Osteoblast (primary cell): ENCODE data around the gene GUCA2B. TPM values are rescaled to one million over a fixed set of nuclear protein-coding genes. Genes with fewer than 3 reads are reported as not detected.

ENCODE experiments used
- DNase-seq: peaks from one replicate; pipeline ENCODE4 v3.0.0; 2011; ENCODE audit warnings: low spot score, mixed read lengths; ENCODE audit not compliant: insufficient read length; ENCODE audit errors: missing footprints
- H2AFZ ChIP-seq: 2 replicates; pipeline ENCODE4 v1.6.0; 2011; ENCODE audit warnings: mild to moderate bottlenecking, low read length
- H3K27ac ChIP-seq: 2 replicates; pipeline ENCODE4 v1.5.1; 2011; ENCODE audit warnings: mild to moderate bottlenecking, low read depth, low read length, moderate library complexity
- H3K27me3 ChIP-seq: 2 replicates; pipeline ENCODE4 v1.6.0; 2012; ENCODE audit warnings: mild to moderate bottlenecking, control low read depth, inconsistent platforms, low read length, moderate library complexity; ENCODE audit not compliant: insufficient read depth
- H3K36me3 ChIP-seq: 2 replicates; pipeline ENCODE4 v1.5.1; 2011; ENCODE audit warnings: mild to moderate bottlenecking, low read length, control low read depth, moderate library complexity; ENCODE audit not compliant: insufficient read depth
- H3K4me1 ChIP-seq: 2 replicates; pipeline ENCODE4 v1.5.1; 2011; ENCODE audit warnings: mild to moderate bottlenecking, low read length, control low read depth, moderate library complexity; ENCODE audit not compliant: insufficient read depth
- H3K4me2 ChIP-seq: 2 replicates; pipeline ENCODE4 v1.6.0; 2011; ENCODE audit warnings: mild to moderate bottlenecking, low read length; ENCODE audit not compliant: insufficient read depth
- H3K4me3 ChIP-seq: fragments of 200-600 bp; sonication (generic); 3 replicates; pipeline ENCODE4 v1.5.1; 2012; ENCODE audit warnings: mild to moderate bottlenecking, low read length, inconsistent platforms; ENCODE audit not compliant: insufficient read depth
- H3K79me2 ChIP-seq: 2 replicates; pipeline ENCODE4 v1.6.0; 2012; ENCODE audit warnings: mild to moderate bottlenecking, low read length, control low read depth, inconsistent platforms; ENCODE audit not compliant: insufficient read depth
- H3K9me3 ChIP-seq: 2 replicates; pipeline ENCODE4 v1.5.1; 2011; ENCODE audit warnings: low read depth, low read length, control low read depth
- H4K20me1 ChIP-seq: 2 replicates; pipeline ENCODE4 v1.6.0; 2012; ENCODE audit warnings: mild to moderate bottlenecking, low read length, control low read depth; ENCODE audit not compliant: insufficient read depth
- total RNA-seq: library from RNA; depleted of rRNA; stranded (reverse); fragments of >200 nt; gene quantifications from 2 replicates; pipeline ENCODE4 v1.2.3, GENCODE V29; 2012
- TF ChIP-seq, protein P1 (sequence below): IDR thresholded peaks from 2 replicates; pipeline ENCODE4 v1.5.1; 2011; ENCODE audit warnings: mild to moderate bottlenecking, low read depth, low read length, moderate library complexity; ENCODE audit errors: extremely low read depth

Gene GUCA2B
- total RNA-seq, 1 donor = not detected

DNA sequence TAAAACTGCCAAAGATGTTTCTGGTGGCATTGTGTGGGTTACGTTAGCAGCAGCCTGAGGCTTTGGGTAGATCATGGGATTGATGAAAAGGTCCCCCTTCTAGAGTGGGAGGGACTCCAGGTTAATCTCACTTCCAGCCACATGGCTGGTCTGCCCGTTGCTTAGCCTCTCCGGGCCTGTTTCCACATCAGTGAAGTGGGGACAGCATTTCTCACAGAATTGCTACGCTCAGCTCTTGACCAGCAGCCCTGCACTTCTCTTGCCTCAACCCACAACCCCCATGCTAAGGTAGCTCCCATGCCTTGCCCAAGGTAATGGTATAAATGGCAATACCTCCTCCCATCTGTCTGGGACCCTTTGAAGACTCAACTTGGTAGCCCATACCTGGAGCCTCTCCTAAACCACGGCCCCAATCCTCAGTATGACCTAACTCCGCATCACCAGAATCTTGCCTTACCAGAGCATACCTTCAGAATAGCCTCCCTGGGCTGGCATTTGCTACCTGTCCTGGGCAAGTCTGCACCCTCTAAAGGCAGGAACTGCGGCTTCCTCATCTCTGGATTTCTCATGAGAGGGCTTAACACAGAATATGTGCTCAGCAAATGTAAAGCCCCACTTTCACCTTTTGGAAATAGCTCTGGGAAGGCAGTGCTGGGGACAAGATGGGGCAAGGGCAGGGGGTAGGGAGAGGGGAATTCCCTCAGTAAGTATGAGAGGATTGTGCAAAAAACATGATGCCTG, 22.3 kb downstream of the GUCA2B start:
- Histone ChIP-seq H3K27me3 (no peaks in the 10 kb centered on the region), H3K9me3 (no peaks in the 10 kb centered on the region), H3K4me2 (no peak overlapping the region), H3K27ac (no peak overlapping the region), H2AFZ (no peak overlapping the region), H3K4me1 (peaks cover 35% of the 10 kb centered on the region), H3K4me3 (no peak overlapping the region), H3K36me3 (peaks cover 4% of the 10 kb centered on the region), H3K79me2 (no peaks in the 10 kb centered on the region), H4K20me1 (peaks cover 34% of the 10 kb centered on the region)
- no peak for DNase-seq
- TF ChIP-seq, protein P1, sequence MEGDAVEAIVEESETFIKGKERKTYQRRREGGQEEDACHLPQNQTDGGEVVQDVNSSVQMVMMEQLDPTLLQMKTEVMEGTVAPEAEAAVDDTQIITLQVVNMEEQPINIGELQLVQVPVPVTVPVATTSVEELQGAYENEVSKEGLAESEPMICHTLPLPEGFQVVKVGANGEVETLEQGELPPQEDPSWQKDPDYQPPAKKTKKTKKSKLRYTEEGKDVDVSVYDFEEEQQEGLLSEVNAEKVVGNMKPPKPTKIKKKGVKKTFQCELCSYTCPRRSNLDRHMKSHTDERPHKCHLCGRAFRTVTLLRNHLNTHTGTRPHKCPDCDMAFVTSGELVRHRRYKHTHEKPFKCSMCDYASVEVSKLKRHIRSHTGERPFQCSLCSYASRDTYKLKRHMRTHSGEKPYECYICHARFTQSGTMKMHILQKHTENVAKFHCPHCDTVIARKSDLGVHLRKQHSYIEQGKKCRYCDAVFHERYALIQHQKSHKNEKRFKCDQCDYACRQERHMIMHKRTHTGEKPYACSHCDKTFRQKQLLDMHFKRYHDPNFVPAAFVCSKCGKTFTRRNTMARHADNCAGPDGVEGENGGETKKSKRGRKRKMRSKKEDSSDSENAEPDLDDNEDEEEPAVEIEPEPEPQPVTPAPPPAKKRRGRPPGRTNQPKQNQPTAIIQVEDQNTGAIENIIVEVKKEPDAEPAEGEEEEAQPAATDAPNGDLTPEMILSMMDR = no peak

GRCh38 chr1:42176902-42177519, 23.8 kb downstream of the GUCA2B start:
- H3K9me3 ChIP-seq = no peaks in the 10 kb centered on the region
- H3K4me3 ChIP-seq = no peak overlapping the region
- H2AFZ ChIP-seq = no peak overlapping the region
- peaks cover 4% of the 10 kb centered on the region for H3K36me3 ChIP-seq
- H3K4me1 ChIP-seq = peaks cover 35% of the 10 kb centered on the region
- TF ChIP-seq, protein P1 = peak; percentile 86
- no peaks in the 10 kb centered on the region for H3K79me2 ChIP-seq
- H3K4me2 ChIP-seq = no peak overlapping the region
- H4K20me1 ChIP-seq = peaks cover 34% of the 10 kb centered on the region
- DNase-seq = peak; percentile 76
- peak overlapping the region; percentile 5 for H3K27ac ChIP-seq
- H3K27me3 ChIP-seq = no peaks in the 10 kb centered on the region

DNA sequence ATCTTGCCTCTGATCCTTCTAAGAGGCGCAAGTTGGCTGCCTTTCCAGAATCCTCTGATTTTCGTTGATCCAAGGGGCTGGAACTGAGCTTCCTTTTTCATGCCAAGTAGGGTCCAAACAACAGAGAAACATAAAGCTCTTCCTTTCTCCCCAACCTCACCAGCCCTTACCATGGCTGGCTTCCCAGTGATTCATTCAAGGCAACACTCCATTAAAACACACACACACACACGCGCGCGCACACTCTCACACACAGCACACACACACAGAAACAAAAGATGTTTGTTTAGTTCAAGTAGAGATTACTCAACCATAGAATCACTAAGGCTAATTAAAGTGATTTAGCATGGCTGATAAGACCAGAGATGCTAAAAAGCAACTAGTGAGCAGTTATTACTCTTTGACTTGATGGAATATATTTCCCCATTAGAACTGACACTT, 24.4 kb downstream of the GUCA2B start:
- no peak overlapping the region for H3K4me3 ChIP-seq
- TF ChIP-seq, protein P1 = no peak
- H4K20me1 ChIP-seq = peaks cover 34% of the 10 kb centered on the region
- no peaks in the 10 kb centered on the region for H3K27me3 ChIP-seq
- no peaks in the 10 kb centered on the region for H3K79me2 ChIP-seq
- H3K4me1 ChIP-seq = peaks cover 35% of the 10 kb centered on the region
- H3K36me3 ChIP-seq = peaks cover 7% of the 10 kb centered on the region
- H2AFZ ChIP-seq = no peak overlapping the region
- H3K27ac ChIP-seq = peak overlapping the region; percentile 5
- H3K4me2 ChIP-seq = no peak overlapping the region
- H3K9me3 ChIP-seq = no peaks in the 10 kb centered on the region
- peak; percentile 88 for DNase-seq

- TF ChIP-seq, protein P1 = no peak
Measured at GRCh38 chr1:42178249-42178648, 25.0 kb downstream of the GUCA2B start.

More at GRCh38 chr1:42178249-42178648, 25.0 kb downstream of the GUCA2B start:
- Histone ChIP-seq H3K79me2 (no peaks in the 10 kb centered on the region), H3K27ac (no peak overlapping the region), H3K27me3 (no peaks in the 10 kb centered on the region), H3K4me3 (no peak overlapping the region), H4K20me1 (peaks cover 34% of the 10 kb centered on the region), H3K4me1 (peaks cover 35% of the 10 kb centered on the region), H3K9me3 (no peaks in the 10 kb centered on the region), H3K4me2 (no peak overlapping the region), H3K36me3 (peaks cover 7% of the 10 kb centered on the region), H2AFZ (no peak overlapping the region)
- DNase-seq = peak; percentile 2
